ENCODE measurements around the gene ROM1.
"Not testable (repeated sequence)": the region's sequence is repeated elsewhere in the genome, so short reads cannot be mapped to it uniquely, and the experiment has no call there.

The ROM1 gene

DNA sequence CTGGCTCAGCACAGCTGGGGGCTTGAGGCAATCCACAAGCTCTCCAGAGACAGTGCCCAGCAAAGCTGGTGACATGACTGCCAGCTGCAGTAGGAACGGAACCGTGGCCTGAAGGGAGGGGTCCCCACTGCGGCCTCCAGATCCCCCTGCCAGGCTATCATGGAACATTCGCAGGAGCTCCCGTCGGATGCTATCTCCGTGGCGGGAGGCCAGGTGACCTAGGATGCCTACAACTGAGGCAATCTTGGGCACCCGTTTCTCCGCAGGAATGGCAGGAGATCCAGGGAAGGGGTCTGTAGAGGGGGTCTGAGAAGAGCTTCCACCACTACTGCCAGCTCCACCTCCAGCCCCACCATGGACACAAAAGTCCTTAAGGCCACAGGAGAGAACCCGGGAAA, 35.9 kb downstream of the ROM1 start:
- DNase-seq (ENCODE audit: low read depth in 2 of 2): no peak

DNA sequence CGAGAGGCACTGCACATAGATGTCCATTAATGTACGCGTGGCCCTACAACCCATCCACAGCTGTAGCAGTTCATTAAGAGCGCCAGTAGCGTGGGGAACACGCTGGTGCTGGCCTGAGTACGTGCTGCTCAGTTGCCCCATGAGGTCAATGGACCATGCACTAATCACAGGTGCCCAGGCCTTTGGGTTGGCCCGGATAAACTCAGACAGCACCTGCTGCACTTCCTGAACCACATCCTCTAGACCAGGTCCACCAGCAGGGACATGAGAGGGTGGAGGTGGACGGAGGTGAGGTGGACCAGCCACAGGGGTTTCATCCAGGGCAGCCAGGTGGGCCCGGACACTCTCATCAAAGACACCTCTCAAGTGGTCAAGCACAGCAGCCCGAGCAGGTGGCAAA, 36.4 kb downstream of the ROM1 start:
- DNase-seq (ENCODE audit: low read depth in 2 of 2): no peak

DNA sequence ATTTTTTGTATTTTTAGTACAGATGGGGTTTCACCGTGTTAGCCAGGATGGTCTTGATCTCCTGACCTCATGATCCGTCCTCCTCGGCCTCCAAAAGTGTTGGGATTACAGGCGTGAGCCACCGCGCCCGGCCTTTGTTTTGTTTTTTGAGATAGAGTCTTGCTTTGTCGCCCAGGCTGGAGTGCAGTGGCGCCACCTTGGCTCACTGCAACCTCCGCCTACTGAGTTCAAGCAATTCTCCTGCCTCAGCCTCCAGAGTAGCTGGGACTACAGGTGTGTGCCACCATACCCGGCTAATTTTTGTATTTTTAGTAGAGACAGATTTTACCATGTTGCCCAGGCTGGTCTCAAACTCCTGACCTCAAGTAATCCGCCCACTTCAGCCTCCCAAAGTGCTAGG, 37.2 kb downstream of the ROM1 start:
- not testable (repeated sequence) for DNase-seq (ENCODE audit: low read depth in 2 of 2)

DNA sequence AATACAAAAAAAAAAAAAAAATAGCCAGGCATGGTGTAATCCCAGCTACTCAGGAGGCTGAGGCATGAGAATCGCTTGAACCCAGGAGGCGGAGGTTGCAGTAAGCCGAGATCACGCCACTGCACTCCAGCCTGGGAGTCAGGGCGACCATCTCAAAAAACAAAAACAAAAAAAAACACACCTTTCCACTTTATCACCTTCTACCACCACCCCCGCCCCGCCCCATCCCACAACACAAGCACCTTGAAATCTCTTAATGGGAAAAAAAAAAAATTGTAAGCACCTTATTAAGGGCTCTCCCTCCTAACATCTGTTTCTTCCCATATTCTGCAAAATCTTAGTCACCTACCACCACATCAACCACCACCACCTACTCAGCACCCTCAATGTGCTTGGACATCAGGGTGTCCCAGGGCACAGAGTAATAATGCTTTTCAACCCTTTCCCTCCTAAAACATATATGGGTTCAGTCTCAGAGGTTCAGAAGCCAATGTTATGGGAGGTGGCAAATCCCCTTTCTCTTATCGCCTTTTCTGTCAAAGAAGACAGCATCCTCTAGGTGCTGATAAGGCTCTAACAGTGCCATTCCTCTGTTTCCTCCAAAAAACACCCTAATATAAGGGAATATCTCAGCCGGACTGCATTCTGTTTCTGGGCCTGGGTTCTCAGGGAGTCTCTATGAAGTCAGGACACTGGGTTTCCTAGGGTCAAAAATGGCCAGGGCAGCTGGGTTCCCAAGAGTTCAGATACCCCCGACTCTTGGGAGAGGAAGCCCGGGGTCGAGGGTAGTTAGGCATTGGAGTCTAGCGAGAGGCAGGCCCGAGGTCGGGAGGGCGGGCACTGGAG, 39.3 kb downstream of the ROM1 start:
- DNase-seq (ENCODE audit: low read depth in 2 of 2): no peak

GRCh38 chr11:62654297-62654696, 41.2 kb downstream of the ROM1 start:
- DNase-seq (ENCODE audit: low read depth in 2 of 2): no peak

DNA sequence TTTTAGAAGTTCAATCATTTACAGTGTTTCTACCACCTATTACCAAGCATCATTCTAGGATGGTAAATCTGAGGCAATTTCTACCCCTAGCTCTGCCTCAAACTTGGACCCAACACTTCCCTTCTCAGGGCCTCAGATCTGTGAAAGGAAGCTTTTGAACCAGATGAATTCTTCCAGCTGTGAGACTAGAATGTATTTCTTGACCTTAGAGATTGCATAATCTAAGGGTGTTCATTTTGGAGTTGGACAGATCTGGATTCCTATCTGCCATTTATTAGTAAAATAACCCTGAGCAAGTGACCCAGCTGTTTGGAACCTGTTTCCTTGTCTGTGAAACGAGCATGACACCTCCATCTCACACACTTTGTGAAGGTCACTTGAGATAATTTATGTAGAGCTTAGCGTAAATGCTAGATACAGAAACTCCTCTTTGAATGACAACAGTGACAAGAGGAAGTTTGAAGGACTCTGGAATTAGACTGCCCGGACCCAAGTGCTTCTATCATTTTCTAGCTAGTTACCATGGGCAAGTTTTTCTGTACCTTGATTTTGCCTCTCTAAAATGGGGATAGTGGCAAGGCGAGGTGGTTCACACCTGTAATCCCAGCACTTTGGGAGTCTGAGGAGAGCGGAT, 43.9 kb downstream of the ROM1 start:
- no peak for DNase-seq (ENCODE audit: low read depth in 2 of 2)

- DNase-seq (ENCODE audit: low read depth in 2 of 2): no peak
These were observed 51.5 kb downstream of the ROM1 start for GRCh38 chr11:62664405-62665074.
